HepG2 (cell line): ENCODE results near the gene DNAJB11. TPM values are rescaled to one million over a fixed set of nuclear protein-coding genes. Genes with fewer than 3 reads are reported as not detected.

Source experiments
- ATAC-seq: fragments of 200-7000 bp; cut with Tn5 transposase; 3 replicates; pipeline ENCODE4 v1.9.1; 2020; ENCODE audit warnings: mild to moderate bottlenecking, moderate library complexity
- Bru-seq: library from RNA; stranded (reverse); fragments of 400-500 nt; gene quantifications from one replicate; lab custom pipeline; 2021; lab: Mats Ljungman, UMichigan
- BruChase-seq, 2 experiments: library from RNA; stranded (reverse); fragments of 400-500 nt; gene quantifications; one replicate each; lab custom pipeline; 2021; lab: Mats Ljungman, UMichigan
- BruUV-seq: library from RNA; stranded (reverse); fragments of 400-500 nt; replicated peaks from 2 replicates; lab custom pipeline; 2021; lab: Mats Ljungman, UMichigan
- CTCF ChIA-PET: fragments of 300-600 bp; formaldehyde crosslinking; extraction: SDS; loops from one replicate; lab custom pipeline; 2021; ENCODE audit warnings: low total read pairs, inconsistent platforms, low intra/inter-chr PET ratio; lab: Yijun Ruan, JAX
- POLR2A ChIA-PET: fragments of 350-600 bp; sonication (Branson Sonifier 250); formaldehyde crosslinking; loops from one replicate; lab custom pipeline; 2020; ENCODE audit warnings: antibody characterized with exemption, inconsistent platforms; lab: Yijun Ruan, JAX
- DNase-seq: peaks from one replicate; pipeline ENCODE4 v3.0.0-alpha.2; 2015; ENCODE audit warnings: low spot score
- FAIRE-seq: peaks from 3 replicates; lab custom pipeline; 2011; peaks lifted over from hg19 to GRCh38; lab: Jason Lieb, UNC
- H2AFZ ChIP-seq: one replicate; pipeline ENCODE4 v1.6.1; 2011; ENCODE audit warnings: low read length, inconsistent platforms
- H3K27ac ChIP-seq: fragments of 300-600 bp; 3 replicates; pipeline ENCODE4 v1.8.0; 2011; ENCODE audit warnings: mixed run types, mild to moderate bottlenecking, mixed read lengths, low read length, inconsistent platforms; ENCODE audit not compliant: insufficient read depth; ENCODE audit errors: extremely low read length
- H3K27me3 ChIP-seq, 2 experiments: fragments of 200-600 bp in 1 of 2; 2 replicates in 1 of 2; 3 replicates in 1 of 2; pipeline versions ENCODE4 v1.6.0 to v1.8.0; 2011; ENCODE audit warnings: low read length in 2 of 2, mild to moderate bottlenecking in 2 of 2, moderate library complexity in 2 of 2, inconsistent platforms in 1 of 2; ENCODE audit not compliant: insufficient read depth in 2 of 2, control insufficient read depth in 1 of 2
- H3K36me3 ChIP-seq, 2 experiments: fragments of 200-600 bp in 1 of 2; replicated peaks in 1 of 2; 2 replicates in 1 of 2; 3 replicates in 1 of 2; pipeline versions ENCODE4 v1.5.1 to v1.8.0; 2011; ENCODE audit warnings: low read length in 2 of 2, inconsistent platforms in 1 of 2; ENCODE audit not compliant: insufficient read depth in 2 of 2, control insufficient read depth in 1 of 2
- H3K4me1 ChIP-seq: 2 replicates; pipeline ENCODE4 v1.5.1; 2012; ENCODE audit warnings: low read length, inconsistent platforms; ENCODE audit not compliant: insufficient read depth
- H3K4me2 ChIP-seq: 2 replicates; pipeline ENCODE4 v1.6.0; 2011; ENCODE audit warnings: low read depth, low read length, inconsistent platforms
- H3K4me3 ChIP-seq, 3 experiments: fragments of 200-600 bp in 1 of 3; sonication (generic), shearing (Covaris generic) in 1 of 3; replicated peaks in 1 of 3; 2 replicates each; pipeline ENCODE4 v1.5.1; 2011 to 2016; ENCODE audit warnings: low read length in 3 of 3, inconsistent platforms in 2 of 3, low read depth in 2 of 3, mild to moderate bottlenecking in 2 of 3, control low read depth in 1 of 3, mixed read lengths in 1 of 3; ENCODE audit not compliant: insufficient read depth in 1 of 3
- H3K79me2 ChIP-seq: one replicate; pipeline ENCODE4 v1.6.1; 2011; ENCODE audit warnings: low read length, inconsistent platforms; ENCODE audit not compliant: insufficient read depth
- H3K9ac ChIP-seq: 2 replicates; pipeline ENCODE4 v1.6.0; 2011; ENCODE audit warnings: mild to moderate bottlenecking, low read depth, low read length, inconsistent platforms; ENCODE audit not compliant: insufficient read depth
- H3K9me3 ChIP-seq: 2 replicates; pipeline ENCODE4 v1.5.1; 2012; ENCODE audit warnings: mild to moderate bottlenecking, low read length
- H4K20me1 ChIP-seq: 2 replicates; pipeline ENCODE4 v1.6.0; 2011; ENCODE audit warnings: inconsistent platforms, mild to moderate bottlenecking, low read length, moderate library complexity; ENCODE audit not compliant: insufficient read depth
- AGO1 ChIP-seq: fragments of 200-400 bp; formaldehyde crosslinking; IDR thresholded peaks from 2 replicates; pipeline ENCODE4 v1.6.1; 2017; ENCODE audit warnings: mild to moderate bottlenecking, low read depth, low read length, moderate library complexity; ENCODE audit not compliant: poor library complexity, severe bottlenecking
- CAMTA2 ChIP-seq: sonication (generic); formaldehyde crosslinking; IDR thresholded peaks from 2 replicates; pipeline ENCODE4 v1.4.0; 2020; ENCODE audit warnings: mild to moderate bottlenecking, missing genetic modification reagents, borderline replicate concordance
- E2F1 ChIP-seq: sonication (generic); formaldehyde crosslinking; IDR thresholded peaks from 2 replicates; pipeline ENCODE4 v1.5.0; 2020; ENCODE audit warnings: missing genetic modification reagents
- MBNL3 ChIP-seq: fragments of 250-450 bp; sonication (Bioruptor Pico); conservative IDR thresholded peaks from 2 replicates; pipeline ENCODE4 v1.8.0; 2022; ENCODE audit warnings: mild to moderate bottlenecking, inconsistent platforms
- NONO ChIP-seq, 2 experiments: fragments of 450-650 bp in 1 of 2; sonication (generic) in 1 of 2; formaldehyde crosslinking in 1 of 2; IDR thresholded peaks in 1 of 2; conservative IDR thresholded peaks in 1 of 2; 2 replicates each; pipeline versions ENCODE4 v1.6.1 to v1.8.0; 2017 to 2022; ENCODE audit warnings: mild to moderate bottlenecking in 1 of 2, missing genetic modification reagents in 1 of 2, moderate library complexity in 1 of 2
- PCBP1 ChIP-seq: fragments of 200-400 bp; formaldehyde crosslinking; IDR thresholded peaks from 2 replicates; pipeline ENCODE4 v1.6.1; 2017; ENCODE audit warnings: mild to moderate bottlenecking, low read depth, low read length, borderline replicate concordance
- POLR2AphosphoS5 ChIP-seq: IDR thresholded peaks from 2 replicates; pipeline ENCODE4 v1.6.1; 2012; ENCODE audit warnings: low read depth, low read length
- SKI ChIP-seq: fragments of 450-650 bp; IDR thresholded peaks from one replicate; pipeline ENCODE4 v1.6.1; 2018; ENCODE audit warnings: mild to moderate bottlenecking; ENCODE audit not compliant: partially characterized antibody
- ZBTB1 ChIP-seq: sonication (generic); formaldehyde crosslinking; IDR thresholded peaks from 2 replicates; pipeline ENCODE4 v1.4.0; 2020; ENCODE audit warnings: missing genetic modification reagents, borderline replicate concordance
- ZBTB7A ChIP-seq: sonication (generic); formaldehyde crosslinking; IDR thresholded peaks from 2 replicates; pipeline ENCODE4 v1.8.0; 2022; ENCODE audit warnings: mild to moderate bottlenecking, missing genetic modification reagents
- ZFP36L1 ChIP-seq: sonication (generic); formaldehyde crosslinking; IDR thresholded peaks from 2 replicates; pipeline ENCODE4 v1.8.0; 2022; ENCODE audit warnings: mild to moderate bottlenecking, missing genetic modification reagents, moderate library complexity
- ZNF292 ChIP-seq: sonication (generic); formaldehyde crosslinking; IDR thresholded peaks from 2 replicates; pipeline ENCODE4 v1.8.1; 2022; ENCODE audit warnings: mild to moderate bottlenecking, low read depth, missing genetic modification reagents, borderline replicate concordance
- ZNF432 ChIP-seq: sonication (generic); formaldehyde crosslinking; IDR thresholded peaks from 2 replicates; pipeline ENCODE4 v1.5.0; 2020; ENCODE audit warnings: missing genetic modification reagents, mild to moderate bottlenecking, borderline replicate concordance
- ZNF451 ChIP-seq: sonication (generic); formaldehyde crosslinking; IDR thresholded peaks from 2 replicates; pipeline ENCODE4 v1.5.0; 2020; ENCODE audit warnings: mild to moderate bottlenecking, missing genetic modification reagents
- ZNF619 ChIP-seq: sonication (generic); formaldehyde crosslinking; IDR thresholded peaks from 2 replicates; pipeline ENCODE4 v1.4.0; 2020; ENCODE audit warnings: mild to moderate bottlenecking, missing genetic modification reagents
- ZNF737 ChIP-seq: sonication (generic); formaldehyde crosslinking; IDR thresholded peaks from 2 replicates; pipeline ENCODE4 v1.5.0; 2020; ENCODE audit warnings: missing genetic modification reagents, mild to moderate bottlenecking, borderline replicate concordance
- WGBS: methylation state at CpG from one replicate; pipeline ENCODE4 v1.1.6; 2017; ENCODE audit warnings: low lambda C conversion rate; 5-methylcytosine and 5-hydroxymethylcytosine counted together
- in situ Hi-C: cut with HindIII; loops from 2 replicates; pipeline ENCODE4 v1.10.0; 2017; ENCODE audit warnings: low pct_unique_long_range_greater_than_20kb; ENCODE audit not compliant: extremely low pct_ligation_motif_present
- intact Hi-C: fragments of 100-400 bp; cut with micrococcal nuclease; formaldehyde crosslinking; loops from one replicate; pipeline ENCODE4 v1.10.0; 2022; ENCODE audit not compliant: unreplicated experiment
- long read RNA-seq, 2 experiments: library from RNA in 1 of 2; library from polyadenylated mRNA in 1 of 2; stranded (forward) in 1 of 2; unstranded in 1 of 2; transcript quantifications; one replicate each; pipeline ENCODE4 v2.0.0, GENCODE V29; 2019 to 2022
- polyA minus RNA-seq, 3 experiments: library from RNA; depleted of rRNA, polyadenylated mRNA; stranded (reverse); fragments of >200 nt; gene quantifications; 2 replicates each; pipeline ENCODE4 v1.2.3, GENCODE V29; 2011; ENCODE audit warnings: low replicate concordance in 1 of 3
- polyA plus RNA-seq, 8 experiments: library from polyadenylated mRNA; depleted of rRNA in 3 of 8; stranded (reverse) in 7 of 8; unstranded in 1 of 8; fragments of >200 nt; fragmentation: Illumina TruSeq in 4 of 8; extraction: Trizol in 4 of 8; gene quantifications; 2 replicates each; pipeline versions ENCODE4 v1.2.1 to v1.2.3, GENCODE V29; 2011 to 2016; ENCODE audit warnings: low read depth in 4 of 8, missing spikeins in 1 of 8, mixed read lengths in 1 of 8; ENCODE audit not compliant: insufficient read depth in 1 of 8
- total RNA-seq, 5 experiments: library from RNA; depleted of rRNA; stranded (reverse); fragments of >200 nt; fragmentation: Illumina TruSeq; extraction: Trizol; gene quantifications; 2 replicates each; pipeline ENCODE4 v1.2.3, GENCODE V29; 2016; ENCODE audit warnings: low read depth in 1 of 5

The DNAJB11 gene
- total RNA-seq (2016; rRNA removed; fragmentation: Illumina TruSeq; extraction: Trizol) (62.5 and 132 TPM in 2 replicates), polyA plus RNA-seq (2011; rRNA removed) (33.1 and 41.0 TPM in 2 replicates), polyA minus RNA-seq (2011; rRNA and poly(A)+ RNA removed; ENCODE audit: low replicate concordance) (9.2 and 16.4 TPM in 2 replicates), Bru-seq, nascent RNA (percentile 88 among the genes with signal in this experiment), BruChase-seq, experiment 1, labeled RNA remaining after a 6-hour chase (percentile 87 among the genes with signal in this experiment), BruChase-seq, experiment 2, labeled RNA remaining after a 2-hour chase (percentile 85 among the genes with signal in this experiment)
- 16.0 and 17.0 TPM in 2 replicates for total RNA-seq (2016; cell fraction: cytosol; rRNA removed; fragmentation: Illumina TruSeq; extraction: Trizol; ENCODE audit: low read depth)
- total RNA-seq (2016; cell fraction: insoluble cytoplasmic fraction; rRNA removed; fragmentation: Illumina TruSeq; extraction: Trizol), result 62.4 and 136 TPM in 2 replicates
- 36.7 and 36.8 TPM in 2 replicates for total RNA-seq (2016; cell fraction: membrane; rRNA removed; fragmentation: Illumina TruSeq; extraction: Trizol)
- 128 and 148 TPM in 2 replicates for total RNA-seq (2016; cell fraction: nucleus; rRNA removed; fragmentation: Illumina TruSeq; extraction: Trizol)
- polyA plus RNA-seq (2011; cell fraction: cytosol; rRNA removed), result 21.9 and 29.6 TPM in 2 replicates
- polyA plus RNA-seq (2011; cell fraction: nucleus; rRNA removed), result 28.9 and 34.3 TPM in 2 replicates
- polyA plus RNA-seq (2012), result 54.2 and 72.4 TPM in 2 replicates
- 20.0 and 22.7 TPM in 2 replicates for polyA plus RNA-seq (2016; cell fraction: cytosol; fragmentation: Illumina TruSeq; extraction: Trizol; ENCODE audit: low read depth)
- 73.0 and 88.8 TPM in 2 replicates for polyA plus RNA-seq (2016; cell fraction: insoluble cytoplasmic fraction; fragmentation: Illumina TruSeq; extraction: Trizol; ENCODE audit: low read depth)
- 31.8 and 33.0 TPM in 2 replicates for polyA plus RNA-seq (2016; cell fraction: membrane; fragmentation: Illumina TruSeq; extraction: Trizol; ENCODE audit: low read depth)
- polyA plus RNA-seq (2016; cell fraction: nucleus; fragmentation: Illumina TruSeq; extraction: Trizol; ENCODE audit: insufficient read depth, low read depth), result 235 and 255 TPM in 2 replicates
- polyA minus RNA-seq (2011; cell fraction: cytosol; rRNA and poly(A)+ RNA removed), result 17.8 and 20.4 TPM in 2 replicates
- polyA minus RNA-seq (2011; cell fraction: nucleus; rRNA and poly(A)+ RNA removed), result 68.4 and 76.3 TPM in 2 replicates
- long read RNA-seq, experiment 1, transcript DNAJB11-201 (10 exons, 1,688 nt), result major isoform, 182 of 194 reads
- long read RNA-seq, experiment 1, partial matches to known transcripts, result 7 of 194 reads
- long read RNA-seq, experiment 1, other reads (novel, unspliced or antisense), result 5 of 194 reads
- long read RNA-seq, experiment 2, full-length matches to known transcripts, result 143 of 176 reads
- long read RNA-seq, experiment 2, partial matches to known transcripts, result 24 of 176 reads
- long read RNA-seq, experiment 2, other reads (novel, unspliced or antisense), result 9 of 176 reads

- Histone ChIP-seq H3K4me3 (peak within 1 kb of the TSS; percentile 86 to 100 (median 93)), H4K20me1 (no peaks in the 10 kb centered on the region), H3K9ac (peak within 1 kb of the TSS; percentile 94), H3K36me3 (peaks cover 3 to 28% of the 10 kb centered on the region in 2 experiments), H3K27ac (peak within 1 kb of the TSS; percentile 86), H3K27me3 (no peaks in the 10 kb centered on the region; a peak in 1 of 5 replicates), H3K79me2 (peaks cover 55% of the 10 kb centered on the region), H3K4me1 (peaks cover 61% of the 10 kb centered on the region), H2AFZ (no peak within 1 kb of the TSS), H3K4me2 (peak within 1 kb of the TSS; percentile 100), H3K9me3 (no peaks in the 10 kb centered on the region)
- DNase-seq (peak; percentile 99), ATAC-seq (peak; percentile 89), FAIRE-seq (peak; percentile 100)
- in situ Hi-C loops, result no loop called here
- intact Hi-C loops, result loop anchor here (2.0 kb wide), 1 partner anchor 42 kb away; the partner anchor contains the start of gene AHSG
- ChIA-PET POLR2A (interaction anchor here (0.6 to 6.5 kb wide), 23 partner anchors 9 to 633 kb away, joined by 3 to 111 read pairs (median 4); partner anchors contain the start of genes AHSG, EIF4A2, ETV5 and TRA2B), CTCF (no interaction called here)
- BruUV-seq, result no TSS peak
- WGBS, result 1% methylated on average over 34 of the region's 59 CpGs
- no peak for TF ChIP-seq ZNF451 (CRISPR knock-in tag)
- no peak for TF ChIP-seq ZNF432 (CRISPR knock-in tag)
- no peak for TF ChIP-seq ZNF292 (CRISPR knock-in tag)
- TF ChIP-seq ZNF737 (CRISPR knock-in tag), result no peak
- no peak for TF ChIP-seq CAMTA2
- TF ChIP-seq AGO1, result no peak
- TF ChIP-seq ZNF619 (CRISPR knock-in tag), result no peak
- TF ChIP-seq SKI, result no peak
- peak; percentile 90 for TF ChIP-seq POLR2AphosphoS5
- TF ChIP-seq ZFP36L1, result no peak
- TF ChIP-seq E2F1, result no peak; the same call in none of the 2 replicates
- no peak for TF ChIP-seq ZBTB1 (CRISPR knock-in tag)
- TF ChIP-seq MBNL3 (CRISPR knock-in tag), result no peak
- TF ChIP-seq ZBTB7A, result no peak
- TF ChIP-seq PCBP1, result no peak
- no peak for TF ChIP-seq NONO (IDR thresholded peaks at IDR 0.05)
- peak; percentile 64 for TF ChIP-seq NONO (CRISPR knock-in tag; conservative IDR thresholded peaks at IDR 0.05)
Measured at GRCh38 chr3:186570096-186570940, at the start of gene DNAJB11. DNAJB11 (plus strand) TSS chr3:186570720; CDS start chr3:186570898, 178 bp downstream.
